H1 (cell line): ENCODE measurements around the gene SCAPER. TPM values are rescaled to one million over a fixed set of nuclear protein-coding genes. Genes with fewer than 3 reads are reported as not detected.

ENCODE experiments used
- BRCA1 ChIP-seq: IDR thresholded peaks from 2 replicates; pipeline ENCODE4 v1.6.1; 2012; ENCODE audit warnings: low read depth, low read length, improper control_type of control experiment
- CEBPB ChIP-seq: IDR thresholded peaks from 2 replicates; pipeline ENCODE4 v1.6.1; 2012; ENCODE audit warnings: low read depth, low read length
- CHD1 ChIP-seq: IDR thresholded peaks from 2 replicates; pipeline ENCODE4 v1.6.1; 2012; ENCODE audit warnings: low read depth, low read length, improper control_type of control experiment
- CREB1 ChIP-seq: IDR thresholded peaks from 2 replicates; pipeline ENCODE4 v1.6.1; 2012; ENCODE audit warnings: inconsistent platforms
- CTCF ChIP-seq, 3 experiments: IDR thresholded peaks; 1 replicate in 2 of 3; 2 replicates in 1 of 3; pipeline versions ENCODE4 v1.5.1 to v1.6.1; 2011; ENCODE audit warnings: low read length in 3 of 3, mild to moderate bottlenecking in 3 of 3, inconsistent platforms in 2 of 3, low read depth in 1 of 3, moderate library complexity in 1 of 3; ENCODE audit not compliant: insufficient read depth in 1 of 3; ENCODE audit errors: control extremely low read depth in 1 of 3
- EGR1 ChIP-seq: IDR thresholded peaks from 2 replicates; pipeline ENCODE4 v1.6.1; 2011; ENCODE audit warnings: low read depth, low read length, borderline replicate concordance
- EZH2 ChIP-seq: fragments of 200-600 bp; sonication (generic); IDR thresholded peaks from 2 replicates; pipeline ENCODE4 v1.7.1; 2012; ENCODE audit warnings: low read depth, mild to moderate bottlenecking, moderate library complexity, low read length, inconsistent platforms; ENCODE audit not compliant: severe bottlenecking
- HDAC2 ChIP-seq, 2 experiments: fragments of 300-600 bp in 1 of 2; sonication (generic) in 1 of 2; IDR thresholded peaks; 2 replicates each; pipeline ENCODE4 v1.6.1; 2011 to 2012; ENCODE audit warnings: low read depth in 2 of 2, low read length in 2 of 2, mild to moderate bottlenecking in 2 of 2, moderate library complexity in 2 of 2, borderline replicate concordance in 1 of 2, inconsistent platforms in 1 of 2
- HDAC6 ChIP-seq: IDR thresholded peaks from one replicate; pipeline ENCODE4 v1.7.1; 2012; ENCODE audit warnings: low read depth, mild to moderate bottlenecking, inconsistent platforms, low read length, moderate library complexity
- KDM1A ChIP-seq: fragments of 200-600, 300-600 bp; sonication (generic); IDR thresholded peaks from 2 replicates; pipeline ENCODE4 v1.7.1; 2016; ENCODE audit warnings: mild to moderate bottlenecking, low read length, borderline replicate concordance
- KDM4A ChIP-seq: IDR thresholded peaks from one replicate; pipeline ENCODE4 v1.7.1; 2012; ENCODE audit warnings: low read depth, mild to moderate bottlenecking, moderate library complexity, low read length, inconsistent platforms; ENCODE audit not compliant: severe bottlenecking
- KDM5A ChIP-seq: fragments of 200-600 bp; IDR thresholded peaks from 2 replicates; pipeline ENCODE4 v1.7.1; 2012; ENCODE audit warnings: mild to moderate bottlenecking, low read length, inconsistent platforms, mixed read lengths
- NANOG ChIP-seq: IDR thresholded peaks from 2 replicates; pipeline ENCODE4 v1.6.1; 2011; ENCODE audit warnings: low read length, low read depth, mild to moderate bottlenecking, inconsistent platforms; ENCODE audit not compliant: insufficient read depth, poor library complexity, severe bottlenecking
- RAD21 ChIP-seq, 2 experiments: IDR thresholded peaks in 1 of 2; conservative IDR thresholded peaks in 1 of 2; 2 replicates each; pipeline ENCODE4 v1.6.1; 2011; ENCODE audit warnings: low read depth in 2 of 2, low read length in 2 of 2, improper control_type of control experiment in 1 of 2, inconsistent platforms in 1 of 2, mild to moderate bottlenecking in 1 of 2, moderate library complexity in 1 of 2
- RBBP5 ChIP-seq: IDR thresholded peaks from 2 replicates; pipeline ENCODE4 v1.7.1; 2012; ENCODE audit warnings: low read depth, mild to moderate bottlenecking, inconsistent platforms, low read length, moderate library complexity, borderline replicate concordance
- RFX5 ChIP-seq: IDR thresholded peaks from 2 replicates; pipeline ENCODE4 v1.6.1; 2011; ENCODE audit warnings: low read depth, low read length, improper control_type of control experiment, borderline replicate concordance
- RXRA ChIP-seq: IDR thresholded peaks from 2 replicates; pipeline ENCODE4 v1.6.1; 2011; ENCODE audit warnings: low read depth, mild to moderate bottlenecking, low read length, moderate library complexity; ENCODE audit not compliant: insufficient read depth
- SIN3A ChIP-seq, 2 experiments: IDR thresholded peaks in 1 of 2; conservative IDR thresholded peaks in 1 of 2; 2 replicates each; pipeline ENCODE4 v1.6.1; 2011 to 2012; ENCODE audit warnings: low read length in 2 of 2, improper control_type of control experiment in 1 of 2, low read depth in 1 of 2, mild to moderate bottlenecking in 1 of 2
- SIRT6 ChIP-seq: IDR thresholded peaks from one replicate; pipeline ENCODE4 v1.7.1; 2012; ENCODE audit warnings: low read length, inconsistent platforms
- SP1 ChIP-seq: IDR thresholded peaks from 2 replicates; pipeline ENCODE4 v1.6.1; 2011; ENCODE audit warnings: low read depth, low read length
- SP4 ChIP-seq: IDR thresholded peaks from 2 replicates; pipeline ENCODE4 v1.6.1; 2012; ENCODE audit warnings: low read length, inconsistent platforms
- SRF ChIP-seq: IDR thresholded peaks from 2 replicates; pipeline ENCODE4 v1.6.1; 2011; ENCODE audit warnings: mild to moderate bottlenecking, low read depth, low read length, moderate library complexity
- polyA plus RNA-seq, 7 experiments: library from polyadenylated mRNA; depleted of rRNA in 3 of 7; stranded (reverse) in 5 of 7; unstranded in 2 of 7; fragments of >200 nt in 5 of 7; fragments of 200-250 nt in 2 of 7; gene quantifications; 1 replicate in 5 of 7; 2 replicates in 1 of 7; 4 replicates in 1 of 7; pipeline versions ENCODE4 v1.2.1 to v1.2.3, GENCODE V29; 2011 to 2013; ENCODE audit warnings: missing spikeins in 2 of 7, mixed read lengths in 2 of 7
- total RNA-seq: library from RNA; stranded (reverse); fragmentation: NEBNext Ultra II Directional; extraction: Animal tissue kit (Norgen Biotek cat#: 25700); gene quantifications from 2 replicates; pipeline ENCODE4 v1.2.1, GENCODE V29; 2021

The SCAPER gene
- total and polyA plus RNA-seq, 2 of the 8 experiments (the other 6 are each of a cell fraction or from before 2014, with no cell fraction given), result 1.6 to 6.8 TPM

- TF ChIP-seq RBBP5, result no peak
- TF ChIP-seq HDAC6, result no peak
- no peak for TF ChIP-seq RAD21 (IDR thresholded peaks at IDR 0.05 in 1 of 2, conservative IDR thresholded peaks at IDR 0.05 in 1 of 2; ENCODE audit: low read depth in 2 of 2, low read length in 2 of 2)
- no peak for TF ChIP-seq SRF
- no peak for TF ChIP-seq BRCA1
- TF ChIP-seq SIRT6, result no peak
- peak; percentile 14 for TF ChIP-seq NANOG
- TF ChIP-seq CTCF (IDR thresholded peaks at IDR 0.05; ENCODE audit: control extremely low read depth in 1 of 3, insufficient read depth in 1 of 3, low read depth in 1 of 3, low read length in 3 of 3), result no peak
- TF ChIP-seq KDM4A, result no peak
- TF ChIP-seq SIN3A (conservative IDR thresholded peaks at IDR 0.05 in 1 of 2, IDR thresholded peaks at IDR 0.05 in 1 of 2; ENCODE audit: low read depth in 1 of 2, low read length in 2 of 2), result no peak
- TF ChIP-seq RXRA, result no peak
- peak; percentile 66; the same call in 1 of the 2 replicates for TF ChIP-seq SP1
- TF ChIP-seq EGR1, result peak; percentile 95
- peak; percentile 96 for TF ChIP-seq CREB1
- TF ChIP-seq KDM1A, result no peak
- no peak for TF ChIP-seq RFX5
- no peak for TF ChIP-seq CHD1
- no peak for TF ChIP-seq KDM5A
- no peak for TF ChIP-seq EZH2
- TF ChIP-seq SP4, result no peak
- no peak for TF ChIP-seq HDAC2 (IDR thresholded peaks at IDR 0.05; ENCODE audit: borderline replicate concordance in 1 of 2, low read depth in 2 of 2, low read length in 2 of 2)
- peak; percentile 87 for TF ChIP-seq CEBPB
Observed at GRCh38 chr15:76336254-76337058, 568.7 kb downstream of the SCAPER start, which contains the start of gene ISL2 (continued).
